Measurements from ENCODE around the gene TTC9.

DNA sequence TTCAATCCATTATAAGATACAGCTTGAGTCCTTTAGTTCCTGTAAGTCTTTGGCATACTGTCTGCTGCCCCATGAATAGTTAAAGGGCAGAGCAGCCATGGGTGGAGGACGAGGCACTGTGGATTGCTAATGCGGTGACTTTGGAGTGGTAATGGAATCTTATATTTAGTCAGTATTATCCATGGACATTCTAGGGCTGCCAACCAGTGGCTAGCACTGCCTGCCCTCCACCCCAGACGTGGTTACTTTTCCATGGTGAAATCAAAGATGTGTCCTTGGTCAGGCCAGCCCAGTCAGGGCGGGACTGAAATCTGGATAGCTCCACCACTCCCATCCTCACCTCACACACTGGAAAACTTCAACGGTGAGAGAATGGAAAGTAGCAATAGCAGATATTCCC lies 2.3 kb downstream of the TTC9 start:
- TF ChIP-seq TCF7L2 (IDR thresholded peaks at IDR 0.05; ENCODE audit: low read depth, low read length) (no peak), POLR2AphosphoS5 (IDR thresholded peaks at IDR 0.05; ENCODE audit: low read depth, low read length) (no peak), SIN3A (IDR thresholded peaks at IDR 0.05; ENCODE audit: borderline replicate concordance, insufficient read depth, low read depth, low read length) (no peak)
- TF ChIP-seq, protein P1, sequence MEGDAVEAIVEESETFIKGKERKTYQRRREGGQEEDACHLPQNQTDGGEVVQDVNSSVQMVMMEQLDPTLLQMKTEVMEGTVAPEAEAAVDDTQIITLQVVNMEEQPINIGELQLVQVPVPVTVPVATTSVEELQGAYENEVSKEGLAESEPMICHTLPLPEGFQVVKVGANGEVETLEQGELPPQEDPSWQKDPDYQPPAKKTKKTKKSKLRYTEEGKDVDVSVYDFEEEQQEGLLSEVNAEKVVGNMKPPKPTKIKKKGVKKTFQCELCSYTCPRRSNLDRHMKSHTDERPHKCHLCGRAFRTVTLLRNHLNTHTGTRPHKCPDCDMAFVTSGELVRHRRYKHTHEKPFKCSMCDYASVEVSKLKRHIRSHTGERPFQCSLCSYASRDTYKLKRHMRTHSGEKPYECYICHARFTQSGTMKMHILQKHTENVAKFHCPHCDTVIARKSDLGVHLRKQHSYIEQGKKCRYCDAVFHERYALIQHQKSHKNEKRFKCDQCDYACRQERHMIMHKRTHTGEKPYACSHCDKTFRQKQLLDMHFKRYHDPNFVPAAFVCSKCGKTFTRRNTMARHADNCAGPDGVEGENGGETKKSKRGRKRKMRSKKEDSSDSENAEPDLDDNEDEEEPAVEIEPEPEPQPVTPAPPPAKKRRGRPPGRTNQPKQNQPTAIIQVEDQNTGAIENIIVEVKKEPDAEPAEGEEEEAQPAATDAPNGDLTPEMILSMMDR (IDR thresholded peaks at IDR 0.05) = no peak
- TF ChIP-seq, protein P2, sequence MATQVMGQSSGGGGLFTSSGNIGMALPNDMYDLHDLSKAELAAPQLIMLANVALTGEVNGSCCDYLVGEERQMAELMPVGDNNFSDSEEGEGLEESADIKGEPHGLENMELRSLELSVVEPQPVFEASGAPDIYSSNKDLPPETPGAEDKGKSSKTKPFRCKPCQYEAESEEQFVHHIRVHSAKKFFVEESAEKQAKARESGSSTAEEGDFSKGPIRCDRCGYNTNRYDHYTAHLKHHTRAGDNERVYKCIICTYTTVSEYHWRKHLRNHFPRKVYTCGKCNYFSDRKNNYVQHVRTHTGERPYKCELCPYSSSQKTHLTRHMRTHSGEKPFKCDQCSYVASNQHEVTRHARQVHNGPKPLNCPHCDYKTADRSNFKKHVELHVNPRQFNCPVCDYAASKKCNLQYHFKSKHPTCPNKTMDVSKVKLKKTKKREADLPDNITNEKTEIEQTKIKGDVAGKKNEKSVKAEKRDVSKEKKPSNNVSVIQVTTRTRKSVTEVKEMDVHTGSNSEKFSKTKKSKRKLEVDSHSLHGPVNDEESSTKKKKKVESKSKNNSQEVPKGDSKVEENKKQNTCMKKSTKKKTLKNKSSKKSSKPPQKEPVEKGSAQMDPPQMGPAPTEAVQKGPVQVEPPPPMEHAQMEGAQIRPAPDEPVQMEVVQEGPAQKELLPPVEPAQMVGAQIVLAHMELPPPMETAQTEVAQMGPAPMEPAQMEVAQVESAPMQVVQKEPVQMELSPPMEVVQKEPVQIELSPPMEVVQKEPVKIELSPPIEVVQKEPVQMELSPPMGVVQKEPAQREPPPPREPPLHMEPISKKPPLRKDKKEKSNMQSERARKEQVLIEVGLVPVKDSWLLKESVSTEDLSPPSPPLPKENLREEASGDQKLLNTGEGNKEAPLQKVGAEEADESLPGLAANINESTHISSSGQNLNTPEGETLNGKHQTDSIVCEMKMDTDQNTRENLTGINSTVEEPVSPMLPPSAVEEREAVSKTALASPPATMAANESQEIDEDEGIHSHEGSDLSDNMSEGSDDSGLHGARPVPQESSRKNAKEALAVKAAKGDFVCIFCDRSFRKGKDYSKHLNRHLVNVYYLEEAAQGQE (IDR thresholded peaks at IDR 0.05; ENCODE audit: insufficient read depth in 1 of 2, low read depth in 2 of 2, low read length in 1 of 2) = no peak

Data from Panc1 (cell line).